ENCODE results near the gene SRD5A1. TPM values are rescaled to one million over a fixed set of nuclear protein-coding genes. Genes with fewer than 3 reads are reported as not detected.

Gene SRD5A1
- total RNA-seq, 1 donor from 2014 or later, result 31.3 TPM

DNA sequence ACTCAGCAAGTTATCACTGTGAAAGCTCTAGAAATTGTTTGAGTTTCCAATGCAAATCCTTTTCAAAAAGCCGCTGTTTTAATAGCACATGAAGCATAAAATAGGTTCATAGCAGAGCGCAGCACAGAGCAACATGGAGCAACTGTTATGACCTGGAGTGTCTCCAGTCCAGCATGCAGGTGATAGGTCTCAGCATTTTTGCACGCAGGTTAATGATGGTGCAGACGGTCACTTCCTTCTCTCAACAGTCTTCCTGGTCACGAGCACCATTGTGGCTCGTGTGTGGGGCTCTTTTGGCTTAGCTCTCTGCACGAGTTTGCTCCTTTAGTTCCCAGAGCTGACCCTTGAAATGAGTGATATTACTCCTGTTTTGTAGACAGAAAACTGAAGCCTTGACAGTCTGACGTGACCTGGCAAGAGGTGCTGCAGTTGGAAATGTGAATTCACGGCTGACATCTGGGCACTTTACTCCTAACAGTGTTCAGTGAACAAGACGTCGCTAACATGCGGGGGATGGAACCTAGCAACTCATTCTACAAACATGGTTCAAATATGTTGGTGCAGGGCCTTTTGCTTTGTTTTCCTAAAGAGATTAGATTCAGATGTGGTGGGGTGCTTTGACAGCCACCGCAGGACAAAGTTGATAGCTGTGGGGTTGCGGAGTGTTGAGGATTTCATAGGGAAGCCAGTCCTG is 90.0 kb downstream of the SRD5A1 start:
- no peak for TF ChIP-seq CTCF (conservative IDR thresholded peaks at IDR 0.05)
- no peaks in the 10 kb centered on the region for H3K27me3 Mint-ChIP-seq (ENCODE audit: low read depth)
- H3K4me3 Mint-ChIP-seq, result no peak overlapping the region
- H3K4me1 Mint-ChIP-seq, result peaks cover 69% of the 10 kb centered on the region
- no peaks in the 10 kb centered on the region for H3K36me3 Mint-ChIP-seq (ENCODE audit: low read depth)
- H3K27ac Mint-ChIP-seq (ENCODE audit: unreplicated experiment), result peak overlapping the region; percentile 3
- H3K9me3 Mint-ChIP-seq, result no peaks in the 10 kb centered on the region
- no peak for DNase-seq (ENCODE audit: low read depth, low spot score)

DNA sequence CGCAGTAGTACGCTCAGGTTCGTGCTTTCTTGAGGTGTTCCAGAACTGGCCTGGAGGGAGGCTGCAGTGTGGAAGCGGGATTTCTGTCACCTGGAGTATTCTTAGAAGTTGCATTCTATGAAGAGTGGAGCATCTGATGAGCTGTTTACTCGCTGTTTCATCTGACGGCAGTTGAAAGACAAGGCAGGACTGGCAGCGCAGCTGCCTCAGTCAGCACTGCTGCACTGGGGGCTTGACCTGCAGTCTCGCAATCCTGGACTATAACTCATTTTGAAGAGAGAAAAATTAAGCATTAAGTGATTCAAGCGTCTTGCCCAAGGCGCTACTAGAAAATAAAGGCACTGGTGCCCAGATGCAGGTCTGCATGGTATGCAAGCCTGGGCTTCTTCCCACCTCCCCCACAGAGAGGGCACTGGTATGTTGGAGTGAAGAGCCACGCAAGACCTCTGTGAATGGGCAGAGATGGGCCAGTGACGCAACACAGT is 90.6 kb downstream of the SRD5A1 start:
- no peaks in the 10 kb centered on the region for H3K27me3 Mint-ChIP-seq (ENCODE audit: low read depth)
- no peak overlapping the region for H3K4me3 Mint-ChIP-seq
- no peak for DNase-seq (ENCODE audit: low read depth, low spot score)
- TF ChIP-seq CTCF (conservative IDR thresholded peaks at IDR 0.05), result no peak
- no peaks in the 10 kb centered on the region for H3K36me3 Mint-ChIP-seq (ENCODE audit: low read depth)
- H3K4me1 Mint-ChIP-seq, result peaks cover 66% of the 10 kb centered on the region
- H3K9me3 Mint-ChIP-seq, result no peaks in the 10 kb centered on the region
- H3K27ac Mint-ChIP-seq (ENCODE audit: unreplicated experiment), result peak overlapping the region; percentile 3

Other genes with a start within 250 kb of the SRD5A1 start
- gene UBE2QL1, start 184.6 kb upstream of the SRD5A1 start, total RNA-seq, result 2.7 TPM in 2 replicates
- 75.0 and 76.9 TPM in 2 replicates for gene NSUN2, start 396 bp upstream of the SRD5A1 start, total RNA-seq
- gene TENT4A, start 80.0 kb downstream of the SRD5A1 start, total RNA-seq, result 39.3 and 41.2 TPM in 2 replicates